ENCODE results near the gene NDFIP1. TPM values are rescaled to one million over a fixed set of nuclear protein-coding genes. Genes with fewer than 3 reads are reported as not detected.

Gene NDFIP1
- total and polyA plus RNA-seq, 2 of the 4 experiments (the other 2 are of a cell fraction) = 7.7 to 15.4 TPM

- no peak for TF ChIP-seq ELK1 (IDR thresholded peaks at IDR 0.05; ENCODE audit: borderline replicate concordance, low read depth, low read length)
- no peak for TF ChIP-seq MAZ (IDR thresholded peaks at IDR 0.05; ENCODE audit: borderline replicate concordance, low read depth, low read length)
- TF ChIP-seq FOS (IDR thresholded peaks at IDR 0.05; ENCODE audit: low read depth, low read length) = no peak
- TF ChIP-seq SMC3 (IDR thresholded peaks at IDR 0.05; ENCODE audit: low read depth, low read length) = no peak
Observed at GRCh38 chr5:142125378-142125777, 16.8 kb downstream of the NDFIP1 start (continued).

GRCh38 chr5:142125963-142126362, 17.4 kb downstream of the NDFIP1 start:
- Histone ChIP-seq H3K18ac (ENCODE audit: low read depth, low read length) (no peak overlapping the region), H2BK5ac (ENCODE audit: low read depth, low read length, poor library complexity, severe bottlenecking) (no peak overlapping the region), H2AFZ (replicated peaks; ENCODE audit: low read length, poor library complexity) (no peak overlapping the region), H4K20me1 (ENCODE audit: insufficient read depth, low read length) (peaks cover 47% of the 10 kb centered on the region), H4K8ac (ENCODE audit: low read depth in 2 of 2, low read length in 2 of 2) (no peak overlapping the region), H3K79me1 (ENCODE audit: low read depth in 1 of 2, low read length in 2 of 2) (peaks cover 27 to 67% of the 10 kb centered on the region in 2 experiments), H3K4me1 (ENCODE audit: control insufficient read depth, insufficient read depth, low read length) (no peaks in the 10 kb centered on the region), H2BK20ac (ENCODE audit: low read depth, low read length) (no peak overlapping the region), H2BK15ac (ENCODE audit: low read depth, low read length) (no peak overlapping the region), H4K5ac (ENCODE audit: low read depth, low read length) (no peak overlapping the region), H3K4me2 (ENCODE audit: low read depth, low read length) (no peak overlapping the region), H2AK9ac (replicated peaks; ENCODE audit: low read depth, low read length, poor library complexity) (no peak overlapping the region), H3K9ac (ENCODE audit: low read depth, low read length) (no peak overlapping the region), H3K23ac (ENCODE audit: low read depth, low read length) (no peak overlapping the region), H2BK120ac (ENCODE audit: low read depth, low read length) (no peak overlapping the region), H3K56ac (ENCODE audit: extremely low read depth, insufficient read depth, low read length) (no peak overlapping the region), H4K91ac (ENCODE audit: insufficient read depth, low read depth, low read length) (no peak overlapping the region), H3K36me3 (ENCODE audit: control insufficient read depth, insufficient read depth, low read length) (0 out of 2 replicates have a peak, but pooled peaks cover 2% of the 10 kb centered on the region), H3K4ac (ENCODE audit: low read depth, low read length) (no peak overlapping the region), H3K27ac (ENCODE audit: insufficient read depth, low read length) (no peak overlapping the region), H3K9me3 (ENCODE audit: control insufficient read depth, insufficient read depth, low read length) (no peaks in the 10 kb centered on the region), H3K9me1 (ENCODE audit: insufficient read depth, low read length) (0 out of 2 replicates have a peak, but pooled peaks cover 3% of the 10 kb centered on the region), H3K4me3 (ENCODE audit: insufficient read depth, low read depth, low read length) (no peak overlapping the region), H3K14ac (replicated peaks; ENCODE audit: low read depth, low read length) (no peak overlapping the region), H2AK5ac (ENCODE audit: low read depth, low read length) (no peak overlapping the region), H3K27me3 (ENCODE audit: control insufficient read depth, insufficient read depth, low read length) (no peaks in the 10 kb centered on the region)
- dilution Hi-C loops (cut with HindIII; ENCODE audit: low sequenced_read_pairs, unreplicated experiment) = loop anchor here (25.0 kb wide), 2 partner anchors 139 to 411 kb away; no protein-coding TSS in a partner anchor
- no peak for DNase-seq
- CTCF ChIA-PET = no interaction called here
- TF ChIP-seq CHD1 (IDR thresholded peaks at IDR 0.05; ENCODE audit: low read depth, low read length) (no peak), MAFK (IDR thresholded peaks at IDR 0.05; ENCODE audit: low read depth, low read length) (peak; percentile 81)
- in situ Hi-C loops (cut with MboI; ENCODE audit: low sequenced_read_pairs) = no loop called here
- no peak for ATAC-seq (ENCODE audit: low read depth)
- POLR2A ChIA-PET (ENCODE audit: unreplicated experiment) = no interaction called here
- intact Hi-C loops (cut with micrococcal nuclease) = no loop called here
- BruUV-seq (replicated peaks) = no TSS peak
